22Rv1 (cell line): ENCODE data around the gene MAP1LC3B2.

Experiments used
- CTCF ChIP-seq: fragments of 450-650 bp; IDR thresholded peaks from 2 replicates; pipeline ENCODE4 v1.5.1; 2017; ENCODE audit warnings: mild to moderate bottlenecking
- ZFX ChIP-seq: fragments of 450-650 bp; IDR thresholded peaks from 2 replicates; pipeline ENCODE4 v1.6.1; 2017; ENCODE audit warnings: antibody characterized with exemption, borderline replicate concordance

GRCh38 chr12:116544656-116545055 is 14.5 kb upstream of the MAP1LC3B2 start:
- TF ChIP-seq CTCF (no peak), ZFX (no peak)
